T-helper 1 cell treated with Interleukin-12 subunit alpha and Interleukin-12 subunit beta and Interleukin-4 antibody, amounts not matched to agents 30 μg/mL and 1 μg/mL, for 36 hours (primary cell): Measurements from ENCODE around the gene NEU1.
A peak's percentile ranks its signal among the peaks of the same experiment; 100 is the strongest.

ENCODE experiments used
- H3K27ac Mint-ChIP-seq: one replicate; pipeline ENCODE4 v1.8.0; 2021; ENCODE audit warnings: mild to moderate bottlenecking, mixed read lengths
- H3K27me3 Mint-ChIP-seq: one replicate; pipeline ENCODE4 v1.8.0; 2021; ENCODE audit warnings: low read depth, mixed read lengths
- H3K36me3 Mint-ChIP-seq: one replicate; pipeline ENCODE4 v1.8.0; 2021; ENCODE audit warnings: low read depth, mixed read lengths
- H3K4me1 Mint-ChIP-seq: one replicate; pipeline ENCODE4 v1.8.0; 2021; ENCODE audit warnings: low read depth, mixed read lengths
- H3K4me3 Mint-ChIP-seq: one replicate; pipeline ENCODE4 v1.8.0; 2021; ENCODE audit warnings: mild to moderate bottlenecking, moderate library complexity, mixed read lengths
- H3K9me3 Mint-ChIP-seq: one replicate; pipeline ENCODE4 v1.8.0; 2021; ENCODE audit warnings: mixed read lengths

The NEU1 gene

DNA sequence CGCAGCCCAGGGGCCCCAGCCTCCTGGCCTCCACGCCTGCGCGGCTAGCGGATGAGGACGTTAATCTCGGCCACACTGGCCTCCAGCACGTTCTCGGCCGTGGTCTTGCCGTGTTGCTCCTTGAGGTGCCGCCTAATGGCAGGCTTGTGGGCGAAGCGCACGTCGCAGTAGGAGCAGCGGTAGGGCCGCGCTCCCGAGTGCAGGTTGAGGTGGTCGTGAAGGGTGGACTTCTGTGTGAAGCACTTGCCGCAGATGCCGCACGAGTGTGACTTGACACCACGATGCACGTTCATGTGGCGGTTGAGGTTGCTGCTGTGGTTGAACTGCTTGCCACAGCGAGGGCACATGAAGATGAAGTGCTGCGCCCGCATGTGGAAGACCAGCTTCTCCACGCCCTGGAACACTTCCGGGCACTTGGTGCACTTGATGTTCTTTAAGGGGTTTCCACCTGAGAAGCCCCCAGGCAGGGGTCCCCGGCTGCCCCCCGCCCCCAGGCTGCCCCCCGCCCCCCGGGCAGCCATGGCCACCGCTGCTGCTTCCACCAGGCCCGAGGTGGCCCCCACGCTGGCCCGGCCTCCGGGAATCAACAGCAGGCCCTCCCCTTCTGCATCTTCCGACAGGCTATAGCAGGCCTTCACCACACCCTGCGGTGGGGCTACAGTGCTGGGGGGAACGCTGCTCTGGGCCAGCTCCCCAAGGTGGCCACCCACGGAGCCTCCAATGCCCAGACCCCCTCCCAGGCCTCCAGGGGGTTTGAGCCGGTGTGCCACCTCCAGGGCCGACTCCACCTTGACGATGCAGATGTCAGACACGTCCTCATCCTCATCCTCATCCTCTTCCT, 37.5 kb upstream of the NEU1 start:
- Mint-ChIP-seq H3K4me3 (peak overlapping the region; percentile 60), H3K27ac (no peak overlapping the region), H3K36me3 (peaks cover 7% of the 10 kb centered on the region), H3K27me3 (peaks cover 9% of the 10 kb centered on the region), H3K9me3 (no peaks in the 10 kb centered on the region), H3K4me1 (peaks cover 30% of the 10 kb centered on the region)

DNA sequence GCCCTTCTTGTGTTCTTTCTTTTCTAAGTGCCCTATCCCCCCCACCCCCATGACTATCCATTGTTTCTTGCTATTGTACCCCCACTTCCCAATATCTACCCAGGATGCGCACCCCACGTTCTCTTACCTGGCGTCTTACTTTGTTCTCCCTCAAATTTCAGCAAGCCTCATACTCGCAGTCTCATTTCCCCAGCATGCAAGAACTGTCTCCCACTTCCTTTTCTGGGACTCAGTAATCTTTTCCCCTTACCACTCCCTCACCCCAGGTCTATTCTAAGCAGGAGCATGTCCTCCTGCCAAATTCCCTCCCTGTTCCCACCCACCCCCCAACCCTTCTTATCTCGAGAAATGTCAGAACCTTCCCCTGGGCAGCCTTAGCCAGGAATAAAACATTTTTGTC, 36.6 kb upstream of the NEU1 start:
- Mint-ChIP-seq H3K4me3 (peak overlapping the region; percentile 81), H3K27ac (peak overlapping the region; percentile 74), H3K36me3 (peaks cover 7% of the 10 kb centered on the region), H3K27me3 (peaks cover 6% of the 10 kb centered on the region), H3K4me1 (peaks cover 30% of the 10 kb centered on the region), H3K9me3 (no peaks in the 10 kb centered on the region)

DNA sequence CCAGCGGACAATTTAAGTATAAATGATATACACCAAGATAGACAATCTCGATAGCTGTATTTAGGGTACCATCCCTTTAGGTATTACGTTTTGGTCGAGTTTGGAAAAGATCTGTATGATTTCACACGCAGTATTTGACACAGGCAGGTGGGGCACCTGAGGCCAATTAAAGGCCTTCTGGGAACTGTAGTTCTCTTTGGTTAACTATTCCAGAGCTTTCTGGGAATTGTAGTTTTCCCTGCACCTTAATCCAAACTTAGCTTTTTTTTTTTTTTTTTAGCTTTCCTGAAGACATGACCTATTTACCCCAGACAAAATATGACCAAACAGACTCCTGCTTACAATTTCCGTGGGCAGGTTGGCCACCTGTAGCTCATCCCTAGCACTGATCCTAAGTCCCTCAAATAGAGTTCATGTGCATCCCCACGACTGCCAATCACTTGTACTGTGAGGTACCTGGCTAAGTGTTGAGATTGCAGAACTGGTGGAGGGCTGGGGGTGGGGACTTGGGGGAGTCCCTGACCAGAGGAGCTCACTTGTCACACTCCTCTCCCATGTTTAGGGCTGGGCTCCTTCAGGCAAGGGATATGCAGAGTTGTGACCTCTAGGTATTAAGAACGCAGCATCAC, 35.9 kb upstream of the NEU1 start:
- Mint-ChIP-seq H3K4me1 (peaks cover 30% of the 10 kb centered on the region), H3K4me3 (peak overlapping the region; percentile 97), H3K36me3 (peaks cover 9% of the 10 kb centered on the region), H3K27ac (peak overlapping the region; percentile 95), H3K27me3 (peaks cover 6% of the 10 kb centered on the region), H3K9me3 (no peaks in the 10 kb centered on the region)

DNA sequence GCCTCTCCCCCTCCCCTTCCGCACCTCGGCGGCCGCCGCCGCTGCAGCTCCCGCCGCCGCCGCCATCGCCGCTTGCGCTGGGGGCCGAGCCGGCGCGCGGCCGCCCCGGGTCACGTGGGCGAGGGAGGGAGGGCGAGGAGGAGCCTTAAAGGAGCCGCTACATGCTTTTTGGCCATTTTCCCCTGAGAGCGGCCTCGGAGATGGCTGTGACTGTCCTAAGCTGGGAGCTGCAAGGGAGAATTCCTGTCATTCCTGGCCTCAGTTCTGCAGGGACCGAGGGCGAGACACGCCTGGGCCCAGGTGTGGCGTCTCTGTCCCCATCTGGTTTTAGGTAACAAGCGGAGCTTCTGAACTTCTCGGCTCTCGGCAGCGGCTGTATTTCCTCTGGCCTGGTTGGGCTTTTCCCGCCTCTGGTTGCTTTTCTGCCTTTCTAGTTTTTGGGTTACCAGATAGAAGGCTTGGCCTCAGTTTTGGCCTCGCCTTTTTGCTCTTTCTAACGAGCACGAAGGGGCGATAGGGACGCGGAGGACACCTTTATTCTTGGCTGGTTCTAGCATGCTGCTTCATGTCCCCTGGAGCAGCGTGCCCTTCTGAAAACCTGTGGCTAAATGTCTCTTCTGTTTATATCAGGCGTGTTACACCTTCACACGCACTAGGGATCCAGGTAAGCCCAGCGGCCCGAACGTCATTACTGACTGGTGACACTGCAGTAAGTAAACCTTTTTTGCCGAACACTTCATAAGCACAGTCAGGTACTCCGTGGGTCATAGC, 35.2 kb upstream of the NEU1 start, which contains the start of gene EHMT2:
EHMT2 (minus strand) TSS at position 87 of the 771 bp plus-strand sequence; CDS start at position 66, 21 bp downstream.
- Mint-ChIP-seq H3K36me3 (peaks cover 12% of the 10 kb centered on the region), H3K4me1 (peaks cover 27% of the 10 kb centered on the region), H3K9me3 (no peaks in the 10 kb centered on the region), H3K27ac (peak within 1 kb of the TSS; percentile 95), H3K27me3 (peaks cover 2% of the 10 kb centered on the region), H3K4me3 (peak within 1 kb of the TSS; percentile 97)

DNA sequence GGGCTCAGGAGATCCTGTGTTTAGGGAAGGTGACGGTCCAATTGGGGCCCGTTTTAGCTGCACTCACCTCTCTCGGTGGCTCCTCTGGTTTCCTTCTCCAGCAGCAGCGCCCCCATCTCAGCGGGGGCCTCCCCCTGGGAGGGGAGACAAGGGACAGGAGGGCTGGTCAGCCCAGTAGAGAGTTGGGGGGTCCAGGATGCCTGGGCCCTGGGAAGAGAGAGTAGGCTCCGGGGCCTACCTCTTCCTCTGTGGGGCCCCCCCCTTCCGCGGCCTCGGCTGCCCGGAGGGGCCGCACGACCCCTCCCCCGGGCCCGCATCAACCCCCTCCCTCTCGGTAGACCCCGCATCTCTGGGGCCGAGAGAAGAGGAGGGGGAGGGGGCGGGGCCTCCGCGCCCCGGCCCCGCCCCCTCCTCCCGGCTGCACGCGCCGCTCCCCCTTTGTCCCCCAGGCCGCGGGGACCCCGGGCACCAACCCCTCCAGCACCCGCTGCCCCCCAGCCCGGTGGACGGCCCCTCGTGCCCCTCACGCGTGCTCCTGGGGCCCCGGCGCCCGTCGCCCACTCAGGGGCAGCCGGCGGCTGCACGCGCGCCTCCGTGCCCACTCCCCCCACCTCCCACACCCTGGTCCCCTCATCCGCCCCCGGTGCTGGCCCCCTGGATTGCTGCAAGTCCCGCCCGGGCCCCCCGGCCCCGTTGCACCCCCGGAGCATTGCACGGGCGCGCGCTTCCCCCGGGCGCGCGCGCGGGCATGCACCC, 34.4 kb upstream of the NEU1 start:
- Mint-ChIP-seq H3K9me3 (no peaks in the 10 kb centered on the region), H3K27me3 (no peaks in the 10 kb centered on the region), H3K36me3 (peaks cover 17% of the 10 kb centered on the region), H3K4me3 (peak overlapping the region; percentile 77), H3K4me1 (peaks cover 23% of the 10 kb centered on the region), H3K27ac (peak overlapping the region; percentile 68)

DNA sequence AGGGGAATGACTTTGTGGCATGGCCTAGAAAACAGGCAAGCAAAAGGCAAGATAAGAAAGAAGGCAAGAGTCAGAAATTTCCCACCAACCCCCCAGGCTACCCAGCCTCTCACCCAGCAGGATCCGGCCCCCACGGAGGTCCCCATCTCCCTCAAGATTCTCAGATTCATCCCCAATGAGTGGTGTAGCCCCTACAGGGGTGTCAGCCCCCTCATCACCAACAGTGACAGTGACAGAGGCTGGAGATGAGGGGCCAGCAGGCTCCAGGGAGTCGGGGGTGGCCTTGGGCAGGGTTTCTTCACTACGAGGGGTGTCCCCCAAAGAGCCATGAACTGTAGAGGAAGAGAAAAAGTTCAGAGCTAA, 33.9 kb upstream of the NEU1 start:
- Mint-ChIP-seq H3K36me3 (peaks cover 17% of the 10 kb centered on the region), H3K9me3 (no peaks in the 10 kb centered on the region), H3K27ac (peak overlapping the region; percentile 68), H3K4me1 (peaks cover 23% of the 10 kb centered on the region), H3K4me3 (peak overlapping the region; percentile 77), H3K27me3 (no peaks in the 10 kb centered on the region)

DNA sequence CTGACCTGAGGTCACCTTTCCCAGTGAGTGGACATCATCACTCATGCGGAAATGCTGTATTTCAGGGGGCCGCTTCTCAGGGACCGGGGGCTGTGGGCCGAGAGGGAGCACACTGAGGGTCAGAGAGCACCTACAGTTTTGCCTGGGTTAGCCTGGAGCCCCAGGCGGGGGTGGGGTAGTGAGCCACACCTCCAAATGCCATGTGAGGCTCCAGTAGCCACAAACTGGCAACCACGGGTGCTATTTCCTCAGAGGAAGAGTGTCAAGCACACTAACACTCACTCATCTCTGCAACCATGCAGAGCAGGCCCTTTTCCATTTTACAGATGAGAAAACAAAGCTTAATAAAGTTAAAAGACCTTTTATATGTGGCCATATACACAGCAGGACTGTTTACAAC, 30.2 kb upstream of the NEU1 start:
- Mint-ChIP-seq H3K36me3 (peaks cover 23% of the 10 kb centered on the region), H3K9me3 (no peaks in the 10 kb centered on the region), H3K4me3 (no peak overlapping the region), H3K27me3 (no peaks in the 10 kb centered on the region), H3K27ac (no peak overlapping the region), H3K4me1 (peaks cover 11% of the 10 kb centered on the region)

DNA sequence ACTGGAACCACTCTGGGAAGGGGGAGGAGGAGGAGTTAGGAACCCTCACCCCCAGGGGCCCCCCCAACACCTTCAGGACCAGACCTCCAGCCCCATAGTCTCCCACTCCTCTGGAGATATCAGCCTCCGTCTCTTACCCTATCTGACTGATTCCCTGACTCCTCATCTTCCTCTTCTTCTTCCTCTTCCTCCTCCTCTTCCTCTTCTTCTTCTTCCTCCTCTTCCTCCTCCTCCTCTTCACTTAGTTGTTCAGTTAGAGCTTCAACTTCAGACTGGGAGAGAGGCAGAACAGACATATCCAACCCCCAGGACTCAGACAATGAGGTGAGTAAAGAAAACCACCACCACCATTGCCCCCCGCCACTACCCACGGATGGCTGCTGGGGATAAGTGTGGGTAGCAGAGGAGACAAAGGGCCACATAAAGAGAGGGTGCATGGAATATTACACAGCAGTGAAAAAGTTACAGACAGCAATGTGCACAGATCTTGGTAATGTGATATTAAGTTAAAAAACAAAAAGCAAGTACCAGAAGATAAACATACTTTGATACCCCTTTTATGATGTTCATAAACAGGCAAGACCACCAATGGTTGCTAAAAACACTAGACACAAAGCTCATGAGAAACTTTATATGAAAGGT, 26.8 kb upstream of the NEU1 start:
- H3K27me3 Mint-ChIP-seq = no peaks in the 10 kb centered on the region
- H3K27ac Mint-ChIP-seq = no peak overlapping the region
- H3K9me3 Mint-ChIP-seq = no peaks in the 10 kb centered on the region
- no peaks in the 10 kb centered on the region for H3K4me1 Mint-ChIP-seq
- no peak overlapping the region for H3K4me3 Mint-ChIP-seq
- peaks cover 22% of the 10 kb centered on the region for H3K36me3 Mint-ChIP-seq

DNA sequence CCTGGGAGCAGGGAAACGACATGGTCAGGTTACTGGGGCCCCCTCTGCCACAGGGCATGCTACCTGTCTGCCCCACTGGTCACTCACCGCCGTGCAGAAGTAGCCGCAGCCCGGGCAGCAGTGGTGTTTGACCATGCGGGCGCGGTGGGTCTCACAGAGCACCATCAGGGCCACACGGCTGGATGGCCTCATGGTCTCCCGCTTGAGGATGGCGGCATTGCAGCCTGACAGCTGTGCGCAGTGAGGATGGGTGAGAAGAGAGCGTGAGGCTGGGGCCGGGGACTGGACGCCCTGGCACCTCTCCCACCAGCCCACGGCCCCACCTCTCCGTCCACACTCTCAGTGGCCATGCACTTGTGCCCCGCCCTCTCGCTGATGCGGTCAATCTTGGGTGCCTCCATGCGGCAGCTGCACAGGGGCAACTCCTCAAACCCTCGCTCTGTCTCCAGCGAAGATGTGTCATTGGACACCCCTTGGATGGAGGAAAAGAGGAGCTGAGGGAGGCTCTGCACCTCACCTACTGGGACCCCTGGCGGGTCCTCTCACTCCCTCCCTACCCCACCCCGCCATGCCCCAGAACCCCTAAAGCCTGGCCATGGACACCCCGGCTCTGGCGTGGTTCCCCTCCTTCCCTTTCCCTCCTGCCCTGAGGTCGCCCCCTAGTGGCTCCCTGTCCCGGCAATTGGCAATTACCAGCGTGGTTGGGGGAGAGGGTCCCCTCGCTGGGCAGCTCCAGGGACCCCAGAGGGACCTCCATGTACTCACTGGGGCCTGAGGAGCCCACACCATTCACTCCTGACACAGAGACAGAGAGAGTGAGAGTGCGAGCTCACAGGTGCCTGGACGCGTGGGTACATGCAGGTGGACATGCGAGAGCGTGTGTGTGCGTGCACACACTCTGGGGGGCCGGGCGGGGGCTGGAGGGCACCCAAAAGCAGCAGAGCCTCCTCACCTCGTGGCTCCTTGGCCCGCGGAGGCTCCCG, 25.9 kb upstream of the NEU1 start:
- Mint-ChIP-seq H3K9me3 (no peaks in the 10 kb centered on the region), H3K4me1 (no peaks in the 10 kb centered on the region), H3K27me3 (no peaks in the 10 kb centered on the region), H3K4me3 (no peak overlapping the region), H3K27ac (no peak overlapping the region), H3K36me3 (peaks cover 25% of the 10 kb centered on the region)

DNA sequence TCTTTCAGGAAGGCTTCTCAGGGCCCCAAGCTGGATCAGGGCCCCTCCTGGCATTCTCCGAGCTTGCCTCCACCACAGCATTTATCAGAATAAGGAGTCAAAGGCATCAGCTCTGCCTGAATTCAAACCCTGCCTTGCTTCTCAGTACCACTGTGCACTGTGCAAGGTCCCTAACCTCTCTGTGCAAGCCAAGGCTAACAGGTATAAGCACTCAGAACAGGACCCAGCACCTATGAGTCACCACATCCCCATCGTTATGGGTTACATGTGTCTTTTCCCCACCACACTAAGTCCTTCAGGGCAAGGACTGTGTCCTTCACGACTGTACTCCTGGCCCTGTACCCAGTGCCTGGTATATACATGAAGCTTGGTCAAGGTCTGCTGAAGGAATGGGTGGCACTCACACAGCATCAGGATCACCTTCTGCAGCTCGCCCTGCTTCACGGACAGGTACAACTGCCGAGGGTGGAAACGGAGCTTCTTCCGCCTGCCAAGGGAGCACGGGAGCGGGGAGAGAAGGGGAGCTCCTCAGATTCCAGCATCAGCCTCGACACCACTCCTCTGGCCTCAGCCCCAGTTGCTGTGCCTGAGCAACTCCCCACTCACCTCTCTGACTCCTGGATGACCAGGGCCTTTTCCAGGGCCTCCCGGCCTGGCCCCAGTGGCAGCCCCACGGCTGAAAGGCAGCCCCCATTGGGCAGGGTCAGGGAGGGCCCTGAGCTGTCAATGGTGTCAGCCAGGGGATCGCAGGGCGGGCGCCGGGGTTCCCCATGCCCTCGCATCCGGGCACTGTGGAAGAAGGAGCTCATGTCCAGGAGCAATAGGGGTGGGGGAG, 24.8 kb upstream of the NEU1 start:
- Mint-ChIP-seq H3K9me3 (no peaks in the 10 kb centered on the region), H3K4me3 (no peak overlapping the region), H3K4me1 (no peaks in the 10 kb centered on the region), H3K27me3 (no peaks in the 10 kb centered on the region), H3K27ac (no peak overlapping the region), H3K36me3 (peaks cover 26% of the 10 kb centered on the region)

DNA sequence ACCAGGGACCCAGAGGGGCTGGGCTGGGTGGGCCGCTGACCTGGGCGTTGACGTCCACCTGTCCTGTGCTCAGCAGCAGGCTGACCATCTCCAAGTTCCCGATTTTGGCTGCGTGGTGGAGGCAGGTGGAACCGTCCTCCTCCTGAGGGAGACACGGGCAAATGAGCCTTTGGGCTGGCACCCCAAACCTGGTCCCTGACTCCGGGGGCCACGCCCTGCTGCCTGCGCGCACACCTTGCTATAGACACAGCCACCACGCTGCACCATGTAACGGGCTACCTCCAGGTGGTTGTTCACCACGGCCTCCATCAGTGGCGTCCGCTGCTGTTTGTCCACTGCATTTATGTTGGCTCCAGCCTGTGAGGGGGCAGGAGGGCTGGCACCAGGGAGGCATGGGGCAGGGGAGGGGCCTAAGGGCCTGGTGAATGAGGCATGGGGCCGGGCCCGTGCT, 23.9 kb upstream of the NEU1 start:
- Mint-ChIP-seq H3K36me3 (peaks cover 26% of the 10 kb centered on the region), H3K9me3 (no peaks in the 10 kb centered on the region), H3K4me1 (no peaks in the 10 kb centered on the region), H3K27me3 (no peaks in the 10 kb centered on the region), H3K4me3 (no peak overlapping the region), H3K27ac (no peak overlapping the region)

DNA sequence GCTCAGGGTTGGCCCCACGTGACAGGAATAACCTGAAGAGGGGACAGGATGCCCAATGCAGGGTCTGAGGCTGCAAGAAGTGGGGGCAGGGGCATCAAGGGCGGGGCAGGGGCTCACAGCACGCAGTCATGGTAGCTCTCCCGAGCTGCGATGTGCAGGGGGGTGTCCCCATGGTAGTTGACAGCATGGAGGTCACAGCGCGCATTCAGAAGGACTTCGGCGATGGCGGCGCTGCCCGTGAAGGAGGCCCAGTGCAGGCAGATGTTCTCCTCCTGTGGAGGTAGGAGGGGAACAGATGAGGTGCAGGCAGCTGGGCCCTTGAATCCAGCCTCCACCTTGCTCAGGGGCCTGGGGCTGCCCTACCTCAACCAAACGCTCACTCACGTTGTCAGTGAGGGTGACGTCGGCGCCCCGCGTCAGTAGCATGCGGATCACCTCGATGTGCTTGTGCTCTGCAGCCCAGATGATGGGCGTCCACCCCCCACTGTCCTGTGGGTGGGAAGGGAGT, 22.0 kb upstream of the NEU1 start:
- no peaks in the 10 kb centered on the region for H3K4me1 Mint-ChIP-seq
- no peaks in the 10 kb centered on the region for H3K27me3 Mint-ChIP-seq
- H3K36me3 Mint-ChIP-seq = peaks cover 36% of the 10 kb centered on the region
- no peak overlapping the region for H3K4me3 Mint-ChIP-seq
- H3K9me3 Mint-ChIP-seq = no peaks in the 10 kb centered on the region
- no peak overlapping the region for H3K27ac Mint-ChIP-seq
